ENCODE results near the gene NUDT1. TPM values are rescaled to one million over a fixed set of nuclear protein-coding genes. Genes with fewer than 3 reads are reported as not detected.

The NUDT1 gene
- total RNA-seq, 2 experiments from 2014 or later = 88.4 to 117 TPM

DNA sequence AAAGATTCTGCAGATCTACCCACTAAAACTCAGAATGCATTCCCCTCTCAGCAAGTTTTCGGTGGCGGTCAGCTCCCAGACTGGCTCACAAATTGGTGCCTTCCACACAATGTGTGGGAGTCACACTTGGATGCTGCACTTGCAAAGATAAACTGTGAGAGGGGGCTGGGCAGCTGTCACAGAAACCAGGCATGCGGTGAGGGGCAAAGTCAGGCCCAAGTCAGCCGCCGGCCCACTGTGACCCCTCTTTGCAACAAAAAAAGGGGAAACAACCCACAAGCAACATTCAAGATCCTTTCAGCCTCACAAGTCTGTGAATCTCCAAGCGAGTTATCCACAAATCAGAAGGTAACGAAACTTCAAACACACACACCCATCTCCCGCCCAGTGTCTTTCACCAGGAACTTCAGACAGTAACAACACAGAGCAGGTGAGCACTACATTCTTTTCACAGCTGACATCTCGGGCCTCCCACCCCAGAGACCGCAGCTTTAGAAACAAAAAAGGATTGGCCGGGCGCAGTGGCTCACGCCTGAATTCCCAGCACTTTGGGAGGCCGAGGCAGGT is 40.2 kb downstream of the NUDT1 start:
- DNase-seq (ENCODE audit: low spot score) = no peak
- POLR2A ChIA-PET = interaction anchor here (0.8 kb wide), 1 partner anchor 55 kb away, joined by 3 read pairs; no protein-coding TSS in a partner anchor
- CTCF ChIA-PET (ENCODE audit: unreplicated experiment) = no interaction called here
- no peaks in the 10 kb centered on the region for H4K20me1 ChIP-seq (ENCODE audit: insufficient read depth, low read length)
- H2AFZ ChIP-seq (ENCODE audit: low read length) = no peak overlapping the region
- no TSS peak for BruUV-seq (replicated peaks)
- intact Hi-C loops (cut with micrococcal nuclease; ENCODE audit: unreplicated experiment) = loop anchor here (1.0 kb wide), 1 partner anchor 25 kb away; no protein-coding TSS in a partner anchor
- H3K4me1 ChIP-seq (ENCODE audit: insufficient read depth, low read length, poor library complexity, severe bottlenecking) = no peaks in the 10 kb centered on the region
- no peaks in the 10 kb centered on the region for H3K9me2 ChIP-seq (ENCODE audit: insufficient read depth, low read length)
- H3K79me2 ChIP-seq (ENCODE audit: insufficient read depth, low read depth, low read length) = no peaks in the 10 kb centered on the region
- peaks cover under 1% of the 10 kb centered on the region; the same call in 1 of the 2 replicates for H3K36me3 ChIP-seq (ENCODE audit: insufficient read depth, low read length)
- H3K4me3 ChIP-seq (ENCODE audit: low read depth, low read length, poor library complexity, severe bottlenecking) = no peak overlapping the region
- H3K27ac ChIP-seq (ENCODE audit: low read depth, low read length, poor library complexity, severe bottlenecking) = no peak overlapping the region
- H3K4me2 ChIP-seq (ENCODE audit: low read length) = no peak overlapping the region
- TF ChIP-seq EZH2phosphoT487 (IDR thresholded peaks at IDR 0.05; ENCODE audit: borderline replicate concordance, low read depth, low read length) = no peak
- TF ChIP-seq, protein P1, sequence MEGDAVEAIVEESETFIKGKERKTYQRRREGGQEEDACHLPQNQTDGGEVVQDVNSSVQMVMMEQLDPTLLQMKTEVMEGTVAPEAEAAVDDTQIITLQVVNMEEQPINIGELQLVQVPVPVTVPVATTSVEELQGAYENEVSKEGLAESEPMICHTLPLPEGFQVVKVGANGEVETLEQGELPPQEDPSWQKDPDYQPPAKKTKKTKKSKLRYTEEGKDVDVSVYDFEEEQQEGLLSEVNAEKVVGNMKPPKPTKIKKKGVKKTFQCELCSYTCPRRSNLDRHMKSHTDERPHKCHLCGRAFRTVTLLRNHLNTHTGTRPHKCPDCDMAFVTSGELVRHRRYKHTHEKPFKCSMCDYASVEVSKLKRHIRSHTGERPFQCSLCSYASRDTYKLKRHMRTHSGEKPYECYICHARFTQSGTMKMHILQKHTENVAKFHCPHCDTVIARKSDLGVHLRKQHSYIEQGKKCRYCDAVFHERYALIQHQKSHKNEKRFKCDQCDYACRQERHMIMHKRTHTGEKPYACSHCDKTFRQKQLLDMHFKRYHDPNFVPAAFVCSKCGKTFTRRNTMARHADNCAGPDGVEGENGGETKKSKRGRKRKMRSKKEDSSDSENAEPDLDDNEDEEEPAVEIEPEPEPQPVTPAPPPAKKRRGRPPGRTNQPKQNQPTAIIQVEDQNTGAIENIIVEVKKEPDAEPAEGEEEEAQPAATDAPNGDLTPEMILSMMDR (conservative IDR thresholded peaks at IDR 0.05; ENCODE audit: low read length) = no peak
- H3K9me3 ChIP-seq (ENCODE audit: low read length) = no peaks in the 10 kb centered on the region

DNA sequence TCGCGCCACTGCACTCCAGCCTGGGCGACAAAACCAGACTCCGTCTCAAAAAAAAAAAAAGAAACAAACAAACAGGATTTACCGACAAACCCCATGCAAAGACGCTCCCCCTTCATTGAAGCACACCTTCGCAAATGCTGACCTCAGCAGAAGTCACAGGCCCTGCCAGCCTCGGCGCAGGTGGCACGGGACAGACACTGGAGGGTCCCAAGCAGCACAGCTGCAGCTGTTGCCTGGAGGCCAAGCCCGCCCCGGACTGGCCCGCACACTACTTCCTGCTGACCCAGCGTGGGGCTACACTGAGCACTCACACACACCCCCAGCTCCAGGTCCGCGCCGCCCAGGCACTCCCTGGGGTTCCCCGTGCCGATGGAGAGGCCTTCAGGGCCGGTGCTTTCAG is 41.0 kb downstream of the NUDT1 start:
- H3K9me3 ChIP-seq (ENCODE audit: low read length) = no peaks in the 10 kb centered on the region
- intact Hi-C loops (cut with micrococcal nuclease; ENCODE audit: unreplicated experiment) = no loop called here
- H3K4me3 ChIP-seq (ENCODE audit: low read depth, low read length, poor library complexity, severe bottlenecking) = no peak overlapping the region
- CTCF ChIA-PET (ENCODE audit: unreplicated experiment) = no interaction called here
- no peaks in the 10 kb centered on the region; the same call in 1 of the 2 replicates for H3K36me3 ChIP-seq (ENCODE audit: insufficient read depth, low read length)
- POLR2A ChIA-PET = no interaction called here
- H2AFZ ChIP-seq (ENCODE audit: low read length) = no peak overlapping the region
- no peak for DNase-seq (ENCODE audit: low spot score)
- H3K9me2 ChIP-seq (ENCODE audit: insufficient read depth, low read length) = no peaks in the 10 kb centered on the region
- H4K20me1 ChIP-seq (ENCODE audit: insufficient read depth, low read length) = no peaks in the 10 kb centered on the region
- H3K27ac ChIP-seq (ENCODE audit: low read depth, low read length, poor library complexity, severe bottlenecking) = no peak overlapping the region
- BruUV-seq (replicated peaks) = no TSS peak
- H3K79me2 ChIP-seq (ENCODE audit: insufficient read depth, low read depth, low read length) = peaks cover 3% of the 10 kb centered on the region; the same call in 1 of the 2 replicates
- TF ChIP-seq EZH2phosphoT487 (IDR thresholded peaks at IDR 0.05; ENCODE audit: borderline replicate concordance, low read depth, low read length) = no peak
- TF ChIP-seq, protein P1 (conservative IDR thresholded peaks at IDR 0.05; ENCODE audit: low read length) = no peak
- H3K4me2 ChIP-seq (ENCODE audit: low read length) = no peak overlapping the region
- peaks cover 3% of the 10 kb centered on the region for H3K4me1 ChIP-seq (ENCODE audit: insufficient read depth, low read length, poor library complexity, severe bottlenecking)

DNA sequence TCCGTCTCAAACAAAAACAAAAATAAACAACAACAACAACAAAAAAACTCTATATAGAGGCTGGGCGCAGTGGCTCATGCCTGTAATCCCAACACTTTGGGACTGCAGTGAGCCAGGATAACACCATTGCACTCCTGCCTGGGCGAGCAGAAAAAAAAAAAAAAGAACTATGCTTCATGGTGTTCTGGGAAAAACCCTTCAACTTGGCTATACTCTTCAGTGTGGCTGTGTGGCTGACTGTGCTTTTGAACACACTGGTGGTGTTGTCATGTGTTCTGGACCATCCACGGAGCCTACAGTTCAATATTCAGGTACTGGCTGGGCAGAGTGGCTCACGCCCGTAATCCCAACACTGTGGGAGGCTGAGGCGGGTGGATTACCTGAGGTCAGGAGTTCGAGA is 45.7 kb downstream of the NUDT1 start:
- no peak overlapping the region for H3K27ac ChIP-seq (ENCODE audit: low read depth, low read length, poor library complexity, severe bottlenecking)
- no peaks in the 10 kb centered on the region for H3K9me2 ChIP-seq (ENCODE audit: insufficient read depth, low read length)
- no peaks in the 10 kb centered on the region for H4K20me1 ChIP-seq (ENCODE audit: insufficient read depth, low read length)
- no peak overlapping the region for H2AFZ ChIP-seq (ENCODE audit: low read length)
- H3K9me3 ChIP-seq (ENCODE audit: low read length) = no peaks in the 10 kb centered on the region
- H3K4me3 ChIP-seq (ENCODE audit: low read depth, low read length, poor library complexity, severe bottlenecking) = no peak overlapping the region
- intact Hi-C loops (cut with micrococcal nuclease; ENCODE audit: unreplicated experiment) = loop anchor here (2.0 kb wide), 1 partner anchor 19 kb away; no protein-coding TSS in a partner anchor
- H3K4me1 ChIP-seq (ENCODE audit: insufficient read depth, low read length, poor library complexity, severe bottlenecking) = peaks cover 19% of the 10 kb centered on the region
- ChIA-PET POLR2A (interaction anchor here (0.7 kb wide), 1 partner anchor 685 kb away, joined by 4 read pairs; no protein-coding TSS in a partner anchor), CTCF (ENCODE audit: unreplicated experiment) (no interaction called here)
- H3K4me2 ChIP-seq (ENCODE audit: low read length) = no peak overlapping the region
- no peaks in the 10 kb centered on the region for H3K36me3 ChIP-seq (ENCODE audit: insufficient read depth, low read length)
- H3K79me2 ChIP-seq (ENCODE audit: insufficient read depth, low read depth, low read length) = peaks cover 6% of the 10 kb centered on the region; the same call in 1 of the 2 replicates
- DNase-seq (ENCODE audit: low spot score) = no peak
- BruUV-seq (replicated peaks) = no TSS peak
- no peak for TF ChIP-seq EZH2phosphoT487 (IDR thresholded peaks at IDR 0.05; ENCODE audit: borderline replicate concordance, low read depth, low read length)
- TF ChIP-seq, protein P1 (conservative IDR thresholded peaks at IDR 0.05; ENCODE audit: low read length) = no peak
